Kidney tubule cell (primary cell): ENCODE results near the gene NEUROD1.
"Not testable (repeated sequence)": the region's sequence is repeated elsewhere in the genome, so short reads cannot be mapped to it uniquely, and the experiment has no call there.

Source experiments
- DNase-seq: peaks from one replicate; pipeline ENCODE4 v3.0.0-alpha.2; 2018; ENCODE audit warnings: low spot score

Gene NEUROD1

DNA sequence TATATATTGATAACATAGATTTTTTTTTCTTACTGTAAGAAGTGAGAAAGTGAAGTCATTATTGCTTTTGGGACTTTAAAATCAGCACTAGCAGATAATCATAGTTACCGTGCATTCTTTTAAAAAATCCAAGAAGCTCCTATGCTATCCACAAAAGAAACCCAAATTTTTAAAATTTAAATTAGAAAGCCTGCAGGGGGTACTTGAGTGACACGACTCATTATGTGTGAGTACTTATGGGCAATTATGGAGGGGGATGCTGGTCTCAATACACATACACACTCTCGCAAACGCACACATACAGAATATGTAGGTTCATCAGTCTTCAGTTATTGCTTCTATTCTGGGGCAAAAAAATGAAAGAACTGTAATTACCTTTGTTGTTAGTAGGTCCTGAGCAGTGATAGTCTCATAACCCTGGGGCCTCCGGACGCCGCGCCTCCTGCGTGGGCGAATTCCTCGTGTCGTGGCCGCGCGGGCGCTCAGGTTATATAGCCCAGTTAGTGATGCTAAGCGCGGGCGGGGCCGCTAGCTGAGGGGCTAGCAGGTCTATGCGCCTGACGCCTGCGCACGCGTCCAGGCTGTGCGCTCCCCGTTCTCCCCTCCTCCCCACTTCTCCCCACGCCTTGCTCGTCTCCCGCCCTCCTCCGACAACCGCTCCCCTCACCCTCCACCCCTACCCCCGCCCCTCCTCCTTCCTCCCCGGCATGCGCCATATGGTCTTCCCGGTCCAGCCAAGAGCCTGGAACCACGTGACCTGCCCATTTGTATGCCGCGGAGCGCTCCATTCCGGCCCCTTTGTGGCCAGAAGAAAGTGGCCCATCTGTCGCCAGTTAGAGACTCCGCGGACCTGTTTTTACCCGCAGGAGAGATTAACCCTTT, at the start of gene NEUROD1:
Gene NEUROD1 (minus strand): TSS at position 463 of the 882 bp plus-strand sequence. CDS start 1,657 bp downstream, outside the sequence.
- DNase-seq: no peak

DNA sequence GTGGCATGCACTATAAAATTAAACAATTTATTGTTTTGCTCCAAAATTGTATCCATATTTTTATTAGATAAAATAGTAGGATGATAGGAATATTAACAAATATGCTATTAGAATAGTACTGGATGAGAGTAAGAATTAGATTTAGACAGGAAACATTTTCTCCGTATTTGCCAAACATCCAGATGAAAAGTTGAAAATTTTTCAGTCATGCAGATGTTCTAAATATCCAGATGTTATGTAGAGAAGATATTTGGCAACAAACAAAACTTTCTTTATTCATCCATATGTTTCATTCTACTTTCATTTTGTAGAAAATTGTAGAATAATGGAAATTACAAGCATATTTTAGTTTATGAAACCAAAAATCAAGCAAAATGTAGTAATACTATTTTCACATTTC, 45.2 kb upstream of the NEUROD1 start:
- DNase-seq: no peak

DNA sequence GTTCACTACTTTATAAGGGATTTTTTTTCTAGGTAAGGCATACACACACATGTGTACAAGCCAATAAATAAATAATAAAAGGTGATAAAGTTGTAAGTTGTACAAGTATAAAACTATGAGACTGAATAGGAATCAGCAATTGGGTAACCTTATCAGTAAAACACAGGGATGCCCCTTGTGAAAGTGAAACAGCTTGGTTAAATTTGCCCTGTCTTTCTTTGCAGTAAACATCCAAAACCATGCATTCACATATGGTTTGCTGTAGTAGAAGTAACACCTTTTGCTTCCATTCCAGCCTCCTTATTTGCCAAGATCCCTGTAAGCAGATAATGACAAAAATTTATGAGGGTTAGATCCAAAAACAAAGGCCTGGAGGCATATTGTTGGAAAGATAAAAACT, 44.3 kb upstream of the NEUROD1 start:
- no peak for DNase-seq

DNA sequence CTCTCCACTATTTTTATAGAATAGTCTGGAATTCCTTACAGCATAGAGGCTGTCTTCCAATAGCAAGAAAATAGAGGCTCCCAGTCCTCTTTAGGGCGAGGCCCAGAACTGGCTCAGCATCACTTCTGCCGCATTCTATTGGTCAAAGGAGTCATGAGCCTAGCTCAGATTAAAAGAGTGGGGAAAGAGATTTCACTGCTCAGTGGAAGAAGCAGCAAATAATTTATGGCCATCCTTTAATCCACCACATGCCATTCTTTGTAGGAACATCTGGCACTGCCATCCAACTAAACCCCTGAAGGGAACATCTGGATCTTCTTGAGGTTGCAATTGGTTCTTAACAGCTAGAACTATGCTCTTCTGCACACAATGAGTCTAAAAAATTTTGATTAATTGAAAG, 43.4 kb upstream of the NEUROD1 start:
- DNase-seq: no peak

DNA sequence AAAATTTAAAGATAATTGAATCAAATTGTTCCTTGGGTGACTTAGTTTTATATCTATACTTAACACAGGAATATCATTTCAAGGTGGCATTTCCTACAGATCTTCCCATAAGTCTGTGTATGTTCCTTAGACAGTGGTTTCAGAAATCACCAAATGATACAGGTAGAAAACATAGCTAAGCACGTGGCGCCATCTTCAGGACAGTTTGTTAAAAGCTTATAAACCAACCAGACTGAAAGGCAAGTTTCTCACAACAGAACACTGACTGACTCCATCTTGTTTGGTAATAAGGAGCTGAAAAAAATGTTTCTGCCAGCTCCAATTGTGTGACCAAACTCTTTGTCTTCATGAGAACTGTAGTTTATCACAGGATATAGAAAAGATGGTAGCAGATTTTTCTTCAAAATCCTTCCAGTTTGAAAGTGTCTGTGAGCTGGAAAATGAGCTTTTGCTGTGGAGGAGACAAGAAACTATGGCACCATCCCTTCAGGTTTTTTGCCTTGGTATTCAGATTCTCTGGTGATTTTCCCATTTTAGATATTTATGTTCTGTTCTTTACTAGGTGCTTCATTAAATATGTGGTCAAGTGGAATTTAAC, 34.8 kb upstream of the NEUROD1 start:
- peak; percentile 75 for DNase-seq

DNA sequence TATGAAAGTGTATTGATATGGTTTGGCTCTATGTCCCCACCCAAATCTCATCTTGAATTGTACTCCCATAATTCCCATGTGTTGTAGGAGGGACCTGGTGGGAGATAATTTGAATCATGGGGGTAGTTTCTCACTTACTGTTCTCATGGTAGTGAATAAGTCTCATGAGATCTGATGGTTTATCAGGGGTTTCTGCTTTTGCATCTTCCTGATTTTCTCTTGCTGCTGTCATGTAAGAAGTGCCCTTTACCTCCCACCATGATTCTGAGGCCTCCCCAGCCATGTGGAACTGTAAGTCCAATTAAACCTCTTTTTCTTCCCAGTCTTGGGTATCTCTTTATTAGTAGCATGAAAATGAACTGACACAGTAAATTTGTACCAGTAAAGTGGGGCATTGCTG, 30.7 kb upstream of the NEUROD1 start:
- DNase-seq: not testable (repeated sequence)

DNA sequence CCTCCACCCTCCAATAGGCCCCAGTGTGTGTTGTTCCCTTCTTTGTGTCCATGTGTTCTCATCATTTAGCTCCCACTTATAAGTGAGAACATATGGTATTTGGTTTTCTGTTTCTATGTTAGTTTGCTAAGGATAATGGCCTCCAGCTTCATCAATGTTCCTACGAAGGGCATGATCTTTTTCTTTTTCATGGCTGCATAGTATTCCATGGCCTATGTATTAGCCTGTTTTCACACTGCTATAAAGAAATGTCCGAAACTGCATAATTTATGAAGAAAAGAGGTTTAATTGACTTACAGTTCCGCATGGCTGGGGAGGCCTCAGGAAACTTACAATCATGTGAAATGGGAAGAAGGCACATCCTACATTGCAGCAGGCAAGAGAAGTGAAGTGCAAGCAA, 22.2 kb upstream of the NEUROD1 start:
- not testable (repeated sequence) for DNase-seq

DNA sequence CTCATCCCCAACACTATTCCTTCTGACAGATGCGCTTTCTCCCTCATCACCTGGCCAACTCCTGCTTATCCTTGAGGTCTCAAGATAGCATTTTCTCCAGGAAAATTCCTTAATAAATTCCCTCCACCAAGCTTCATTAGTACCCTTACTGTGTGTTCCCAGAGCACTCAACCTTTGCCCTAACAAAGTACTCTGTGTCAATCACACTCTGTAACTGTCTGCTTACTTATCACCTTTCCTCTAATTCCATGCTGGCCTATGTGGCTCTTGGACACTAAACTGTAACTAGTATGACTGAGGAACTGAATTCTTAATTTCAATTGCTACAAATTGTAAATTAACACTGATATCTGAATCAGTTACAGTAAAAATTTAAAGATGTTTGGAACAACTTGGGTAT, 17.9 kb upstream of the NEUROD1 start:
- DNase-seq: no peak

DNA sequence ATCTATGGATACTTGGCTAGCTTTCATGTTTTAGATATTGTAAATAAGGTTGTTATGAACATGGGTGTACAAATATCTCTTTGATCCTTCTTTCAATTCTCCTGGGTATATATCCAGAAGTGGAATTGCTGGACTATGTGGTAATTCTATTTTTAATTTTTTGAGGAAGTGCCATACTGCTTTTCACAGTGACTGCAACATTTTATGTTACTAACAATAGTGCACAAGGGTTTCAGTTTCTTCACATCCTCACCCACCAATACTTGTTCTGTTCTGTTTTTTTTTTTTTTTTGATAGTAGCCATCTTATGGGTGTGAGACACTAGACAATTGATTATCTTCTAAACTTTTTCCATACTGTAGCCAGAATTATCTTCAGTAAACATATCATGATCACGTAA, 17.3 kb upstream of the NEUROD1 start:
- DNase-seq: no peak

DNA sequence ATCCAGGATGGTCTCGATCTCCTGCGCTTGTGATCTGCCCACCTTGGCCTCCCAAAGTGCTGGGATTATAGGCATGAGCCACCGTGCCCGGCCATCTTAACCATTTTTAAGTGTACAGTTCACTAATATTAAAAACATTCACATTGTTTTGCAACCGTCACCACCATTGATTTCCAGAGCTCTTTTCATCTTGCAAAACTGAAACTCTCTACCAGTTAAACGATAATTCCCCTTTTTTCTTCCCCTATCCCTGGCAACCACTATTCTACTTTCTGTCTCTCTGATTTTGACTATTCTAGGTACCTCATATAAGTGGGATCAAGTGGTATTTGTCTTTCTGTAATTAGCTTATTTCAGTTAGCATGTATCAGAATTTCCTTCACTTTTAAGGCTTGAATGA, 16.8 kb upstream of the NEUROD1 start:
- no peak for DNase-seq

DNA sequence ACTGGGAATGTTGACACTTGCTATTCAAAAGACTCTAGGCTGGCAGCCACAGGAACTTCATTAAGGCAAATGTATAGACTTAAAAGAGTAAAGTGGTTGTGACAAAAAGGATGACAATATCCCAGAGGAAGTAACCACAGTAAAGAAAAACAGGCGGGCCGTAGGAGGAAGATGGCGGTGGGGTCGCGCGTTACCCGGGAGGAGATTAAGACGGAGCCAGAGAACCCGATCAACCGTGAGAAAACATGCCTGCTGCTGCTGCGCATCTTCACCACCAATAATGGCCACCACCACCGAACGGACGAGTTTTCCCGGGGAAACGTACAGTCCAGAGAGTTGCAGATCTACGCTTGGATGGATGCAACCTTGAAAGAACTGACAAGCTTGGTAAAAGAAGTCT, 14.0 kb upstream of the NEUROD1 start:
- no peak for DNase-seq

DNA sequence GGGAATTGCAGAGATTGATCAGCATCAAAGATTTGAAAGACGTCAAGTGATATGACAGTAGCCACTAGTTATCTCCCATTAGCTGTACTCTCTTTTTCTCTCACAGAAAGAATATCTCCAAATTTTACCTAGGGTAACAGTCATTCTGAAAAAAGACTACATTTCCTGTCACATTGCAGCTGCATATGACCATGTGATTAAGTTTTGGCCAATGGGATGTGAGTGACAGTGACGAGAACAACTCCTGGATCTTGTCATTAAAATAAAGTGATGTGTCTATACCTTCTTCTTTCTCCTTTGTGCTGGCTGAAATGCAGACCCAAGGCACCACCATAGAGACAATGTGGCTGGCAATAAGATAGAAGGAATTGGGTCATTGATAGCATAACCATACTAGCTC, 10.5 kb upstream of the NEUROD1 start:
- DNase-seq: no peak

DNA sequence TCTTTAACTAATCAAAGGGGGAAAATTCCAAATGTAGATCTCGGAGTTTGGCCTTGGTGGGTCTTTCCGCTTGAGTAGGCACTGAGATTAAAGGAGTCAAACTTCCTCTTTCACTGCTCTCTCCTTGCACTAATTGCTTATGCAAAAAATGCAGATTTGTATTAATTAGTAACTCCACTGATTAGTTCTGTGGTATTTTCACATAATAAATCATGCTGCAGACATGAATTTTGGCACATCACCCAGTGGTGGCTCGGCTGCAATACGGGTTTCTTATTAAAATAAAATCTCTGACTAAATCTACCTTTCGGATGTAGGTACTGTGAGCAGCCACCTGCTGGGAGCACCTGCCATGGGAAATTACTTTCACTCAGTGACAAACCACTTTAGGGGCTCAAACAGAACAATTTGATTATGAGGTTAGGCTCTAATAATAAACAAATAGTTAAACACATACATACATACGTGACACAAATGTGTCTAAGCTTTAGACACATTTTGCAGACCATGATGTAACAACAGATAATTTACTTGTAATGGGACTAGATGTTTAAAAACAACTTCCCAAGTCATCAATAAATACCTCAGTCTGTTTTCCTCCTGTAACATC, 6.4 kb upstream of the NEUROD1 start:
- no peak for DNase-seq

DNA sequence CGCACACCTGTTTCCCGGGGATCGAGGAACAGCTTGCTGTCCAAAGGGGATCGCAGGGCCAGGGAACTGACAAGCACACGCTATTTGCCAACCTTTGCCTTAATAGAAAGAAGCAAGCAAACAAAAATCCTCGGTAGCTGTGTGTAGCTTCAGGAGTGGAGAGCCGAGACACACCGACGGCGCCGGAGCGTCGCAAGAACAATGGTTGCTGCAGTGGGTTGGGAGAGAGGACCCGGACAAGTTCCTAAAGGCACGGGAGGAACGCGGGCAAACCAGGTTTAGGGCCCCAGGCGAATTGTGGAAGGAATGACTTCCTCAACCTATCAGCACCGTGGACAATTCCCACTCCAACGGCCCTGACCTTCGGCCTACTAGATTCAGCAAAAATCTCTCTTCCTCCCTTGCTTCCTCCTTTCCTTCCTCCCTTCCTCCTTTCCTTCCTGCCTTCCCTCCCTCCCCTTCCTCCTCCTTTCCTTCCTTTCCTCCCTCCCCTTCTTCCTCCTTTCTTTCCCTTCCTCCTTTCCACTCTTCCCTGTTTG, 4.9 kb upstream of the NEUROD1 start:
- peak; percentile 16 for DNase-seq

DNA sequence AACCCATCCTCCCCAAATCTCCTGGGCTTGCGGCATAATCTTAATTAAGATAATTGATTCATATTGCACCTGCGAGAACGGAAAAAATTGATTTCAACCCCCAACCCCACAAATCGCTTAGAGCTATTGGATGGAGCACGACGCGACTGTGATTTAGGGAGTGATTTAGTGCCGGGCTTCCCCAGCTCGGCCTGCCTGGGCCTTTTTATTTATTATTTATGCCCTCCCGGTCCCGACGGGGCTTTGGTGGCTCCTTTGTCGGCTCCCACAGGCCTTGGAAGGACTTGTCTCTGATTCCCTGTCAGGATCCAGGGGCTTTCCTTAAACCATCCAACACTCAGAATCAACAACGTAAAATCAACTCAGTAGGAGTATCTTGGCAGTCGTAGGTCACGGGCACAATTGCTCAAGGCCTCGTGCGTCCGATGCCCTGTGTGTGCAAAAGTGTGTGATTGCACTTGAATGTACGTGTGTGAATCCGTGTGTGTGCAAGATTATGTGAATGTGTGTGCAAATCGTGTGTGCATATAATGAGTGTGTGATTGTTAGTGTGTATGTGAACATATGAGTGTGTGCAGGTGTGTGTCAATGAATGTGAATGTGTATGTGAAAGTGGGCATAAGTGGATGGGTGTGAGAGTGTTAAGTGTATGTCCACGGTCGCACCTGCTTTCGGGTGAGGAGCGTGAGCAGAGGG, 4.3 kb upstream of the NEUROD1 start:
- DNase-seq: no peak

DNA sequence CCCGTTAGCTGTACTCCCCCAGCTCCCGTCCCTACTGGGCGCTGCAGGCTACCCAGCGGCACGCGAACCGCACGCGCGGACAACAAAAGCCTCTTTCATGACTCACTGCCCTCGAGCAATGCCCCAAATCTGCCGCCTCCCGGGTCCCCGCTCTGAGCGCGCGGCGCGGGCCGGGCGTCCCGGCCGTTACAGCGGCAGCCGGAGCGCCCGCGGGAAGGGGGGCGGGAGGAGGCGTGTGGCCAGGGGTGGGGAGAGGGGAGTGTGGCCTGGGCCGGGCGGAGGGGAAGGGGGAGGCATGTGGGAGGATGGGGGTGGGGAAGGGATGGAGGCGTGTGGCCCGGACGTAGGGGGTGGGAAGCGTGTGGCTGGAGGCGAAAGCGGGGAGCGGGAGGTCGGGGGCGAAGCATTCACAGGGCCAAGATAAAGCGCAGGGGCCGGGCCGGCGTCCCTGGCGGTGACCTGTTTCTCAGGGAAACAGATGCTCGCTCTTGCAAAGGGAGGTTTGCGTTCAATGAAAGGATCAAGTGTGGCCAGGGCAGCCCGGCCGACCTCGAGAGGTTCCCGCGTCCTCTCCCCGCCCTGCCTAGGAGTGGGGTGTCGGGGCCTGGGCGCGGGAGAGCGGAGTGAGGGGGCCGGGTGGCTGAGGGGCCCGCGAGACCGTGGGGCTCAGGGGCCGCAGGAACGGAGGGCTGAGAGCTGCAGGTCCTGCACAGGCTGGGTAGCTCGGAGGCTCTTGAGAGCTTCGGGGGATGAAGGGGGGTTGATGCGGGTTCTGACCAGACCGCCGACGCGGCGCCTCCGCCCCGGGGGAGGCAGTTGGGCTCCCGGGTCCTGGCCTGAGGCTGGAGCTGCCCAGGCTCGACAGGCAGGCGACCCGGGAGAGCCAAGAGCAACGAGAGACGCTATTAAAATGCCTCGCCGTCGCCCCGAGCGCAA, 3.5 kb upstream of the NEUROD1 start:
- peak; percentile 26 for DNase-seq

DNA sequence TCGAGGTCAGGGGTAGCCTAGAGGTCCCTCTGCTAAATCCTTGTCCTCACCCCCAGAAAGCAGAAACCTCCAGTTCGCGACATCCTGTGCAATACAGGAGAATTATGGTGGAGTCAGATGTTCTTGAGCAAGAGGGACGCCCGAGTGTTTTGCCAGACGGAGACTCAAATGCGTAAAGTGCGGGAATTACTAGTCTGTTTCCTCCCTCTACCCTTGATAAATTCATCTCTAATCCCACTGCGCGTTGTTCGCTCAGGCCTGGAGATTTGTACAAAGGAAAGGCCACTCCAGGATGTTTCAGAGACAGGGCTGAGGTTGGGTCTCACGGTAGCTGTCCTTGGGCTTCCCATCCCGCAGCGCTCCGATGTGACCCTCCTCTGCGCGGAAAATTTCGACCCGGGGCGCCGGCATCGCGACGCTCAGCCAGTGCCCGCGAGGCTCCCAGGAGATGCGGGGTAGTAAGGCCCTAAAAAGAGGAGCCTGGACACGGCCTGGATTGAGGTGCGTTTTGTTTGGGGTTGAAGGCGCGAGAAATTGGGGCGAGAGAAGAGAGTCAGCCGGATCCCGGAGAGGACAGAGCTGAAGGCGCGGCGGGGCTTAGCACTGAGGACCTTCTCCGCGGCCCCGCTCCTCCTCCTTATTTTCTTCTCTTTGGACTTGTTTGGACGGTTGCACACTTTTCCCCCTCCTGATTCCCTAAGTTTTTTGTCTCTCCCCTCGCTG, 2.6 kb upstream of the NEUROD1 start:
- DNase-seq: no peak

DNA sequence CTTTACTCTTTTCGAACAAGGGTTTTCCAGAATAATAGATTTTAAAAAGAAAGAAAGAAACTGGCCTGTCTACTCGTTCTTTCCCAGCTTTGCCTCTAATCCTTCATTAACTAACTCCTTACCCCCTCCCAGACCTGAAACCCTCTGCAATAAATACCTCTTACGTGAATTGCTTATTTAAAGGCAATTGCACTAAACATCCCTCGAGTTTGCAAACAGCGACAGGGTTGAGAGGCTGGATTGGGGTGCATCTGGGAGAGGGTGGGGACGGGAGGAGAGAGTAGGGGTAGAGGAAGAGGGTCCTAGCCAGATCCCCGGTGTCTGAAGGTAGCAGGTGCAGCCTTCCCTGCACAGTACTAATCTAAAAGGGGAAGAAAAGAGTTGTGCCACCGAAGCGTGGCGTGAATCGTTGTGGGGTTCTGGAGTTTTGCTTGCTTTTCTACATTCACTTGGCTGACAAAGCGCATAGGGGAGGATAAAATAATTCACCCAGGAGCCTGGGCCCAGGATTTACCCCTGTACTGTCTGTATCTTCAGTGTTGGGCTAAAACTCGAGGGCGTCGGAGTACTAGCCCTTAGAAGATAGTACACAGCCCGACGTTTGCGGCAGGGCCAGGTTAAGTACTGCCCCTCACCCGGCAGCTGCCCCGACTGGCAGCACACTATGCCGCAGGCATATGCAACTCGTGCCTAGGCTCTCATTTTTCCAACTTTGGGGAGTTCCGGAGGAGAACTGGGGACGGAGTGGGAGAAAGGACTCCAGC, 1.9 kb upstream of the NEUROD1 start:
- no peak for DNase-seq

DNA sequence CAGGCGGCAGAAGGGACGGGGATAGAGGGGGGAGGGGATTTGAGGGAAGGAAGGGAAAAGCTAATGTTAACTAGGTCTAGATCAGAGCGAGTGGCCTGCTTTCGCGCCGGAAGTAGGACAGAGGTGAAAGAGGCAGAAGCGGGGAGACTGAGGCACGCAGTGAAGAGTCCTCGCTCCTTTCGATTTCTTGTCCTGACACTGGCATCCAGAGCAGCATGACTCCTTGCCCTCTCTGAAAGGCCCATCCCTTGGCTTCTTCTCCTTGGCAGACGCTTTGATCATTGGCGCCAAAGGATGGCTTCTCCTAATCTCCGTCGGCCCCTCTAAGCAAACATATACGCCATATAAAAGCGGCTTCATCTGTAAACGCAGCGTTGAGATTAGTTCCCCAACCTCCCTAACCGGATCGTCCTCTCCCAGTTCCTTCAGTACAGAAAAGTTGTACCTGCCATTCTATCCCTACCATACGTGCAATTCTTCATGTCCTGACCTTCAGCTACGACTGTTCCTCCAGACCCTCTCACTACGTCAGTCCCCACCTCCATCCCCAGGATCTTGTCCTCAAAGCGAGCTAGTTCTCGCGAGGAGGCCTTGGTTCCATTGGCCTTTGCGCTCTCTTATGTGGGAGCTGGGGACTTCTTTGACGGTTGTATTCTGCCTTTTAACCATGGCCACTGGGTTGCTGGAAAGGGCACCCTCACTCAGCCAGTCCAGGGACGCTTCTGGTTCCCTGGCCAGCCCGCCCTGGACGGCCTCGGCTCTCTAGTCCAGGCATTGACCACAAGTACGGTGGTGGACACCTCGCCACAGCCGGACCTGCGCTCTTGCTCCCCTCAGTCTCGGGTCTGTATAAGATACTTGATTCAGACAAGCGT, 857 bp upstream of the NEUROD1 start:
- no peak for DNase-seq
